H1 (cell line): ENCODE data around the gene ASF1B. TPM values are rescaled to one million over a fixed set of nuclear protein-coding genes. Genes with fewer than 3 reads are reported as not detected.

Experiments
- CTCF ChIA-PET: fragments of 300-600 bp; sonication (Branson Sonifier 250); formaldehyde crosslinking; loops from one replicate; lab custom pipeline; 2021; ENCODE audit not compliant: partially characterized antibody; lab: Charles Lee
- POLR2A ChIA-PET: fragments of 300-600 bp; sonication (Branson Sonifier 250); formaldehyde crosslinking; loops from one replicate; lab custom pipeline; 2021; ENCODE audit warnings: inconsistent platforms; ENCODE audit not compliant: partially characterized antibody; lab: Charles Lee
- DNase-seq, 2 experiments: peaks; one replicate each; pipeline versions ENCODE4 v3.0.0 to v3.0.0-alpha.2; 2010 to 2022; ENCODE audit warnings: low spot score in 2 of 2, low read depth in 1 of 2, mixed read lengths in 1 of 2
- FAIRE-seq: peaks from 2 replicates; lab custom pipeline; 2011; peaks lifted over from hg19 to GRCh38; lab: Jason Lieb, UNC
- H2AFZ ChIP-seq: 2 replicates; pipeline ENCODE4 v1.8.1; 2012; ENCODE audit warnings: low read length, inconsistent platforms
- H2AK5ac ChIP-seq: 2 replicates; pipeline ENCODE4 v1.6.1; 2013; ENCODE audit warnings: low read depth, low read length
- H2BK120ac ChIP-seq: replicated peaks from 2 replicates; pipeline ENCODE3; 2013; ENCODE audit warnings: low read depth, low read length, inconsistent platforms
- H2BK12ac ChIP-seq: 2 replicates; pipeline ENCODE4 v1.6.1; 2013; ENCODE audit warnings: low read depth, low read length
- H2BK15ac ChIP-seq: 2 replicates; pipeline ENCODE4 v1.6.1; 2013; ENCODE audit warnings: low read length
- H2BK20ac ChIP-seq: 2 replicates; pipeline ENCODE4 v1.6.1; 2013; ENCODE audit warnings: low read length
- H2BK5ac ChIP-seq: 2 replicates; pipeline ENCODE4 v1.6.1; 2013; ENCODE audit warnings: low read depth, low read length
- H3K14ac ChIP-seq: 2 replicates; pipeline ENCODE4 v1.6.1; 2013; ENCODE audit warnings: inconsistent platforms; ENCODE audit not compliant: insufficient read length
- H3K18ac ChIP-seq: 2 replicates; pipeline ENCODE4 v1.6.1; 2013; ENCODE audit warnings: low read length; ENCODE audit errors: extremely low read depth
- H3K23ac ChIP-seq: 2 replicates; pipeline ENCODE4 v1.6.1; 2013; ENCODE audit warnings: inconsistent platforms; ENCODE audit not compliant: insufficient read length
- H3K23me2 ChIP-seq: 2 replicates; pipeline ENCODE4 v1.6.1; 2013; ENCODE audit warnings: low read depth, low read length
- H3K27ac ChIP-seq: 2 replicates; pipeline ENCODE4 v1.6.1; 2011; ENCODE audit warnings: low read depth, low read length, inconsistent platforms
- H3K27me3 ChIP-seq, 4 experiments: replicated peaks in 1 of 4; 1 replicate in 1 of 4; 2 replicates in 3 of 4; pipeline versions ENCODE4 v1.6.1 to v1.8.1; 2011 to 2013; ENCODE audit warnings: low read length in 3 of 4, mild to moderate bottlenecking in 3 of 4, inconsistent platforms in 2 of 4, mixed read lengths in 2 of 4, moderate library complexity in 1 of 4; ENCODE audit not compliant: control insufficient read depth in 3 of 4, insufficient read depth in 3 of 4; ENCODE audit errors: extremely low read depth in 1 of 4
- H3K36me3 ChIP-seq, 4 experiments: 2 replicates each; pipeline versions ENCODE4 v1.6.1 to v1.8.1; 2011 to 2013; ENCODE audit warnings: mild to moderate bottlenecking in 4 of 4, low read length in 3 of 4, moderate library complexity in 2 of 4, control low read depth in 1 of 4, inconsistent platforms in 1 of 4; ENCODE audit not compliant: insufficient read depth in 4 of 4, control insufficient read depth in 2 of 4
- H3K4ac ChIP-seq: replicated peaks from 2 replicates; pipeline ENCODE3; 2013; ENCODE audit warnings: low read length, low read depth, mixed read lengths, inconsistent platforms; ENCODE audit not compliant: insufficient read length
- H3K4me1 ChIP-seq, 4 experiments: replicated peaks in 1 of 4; 1 replicate in 1 of 4; 2 replicates in 3 of 4; pipeline versions ENCODE4 v1.6.1 to v1.8.1; 2011 to 2013; ENCODE audit warnings: low read length in 3 of 4, inconsistent platforms in 2 of 4, mixed read lengths in 1 of 4; ENCODE audit not compliant: insufficient read depth in 4 of 4, control insufficient read depth in 3 of 4
- H3K4me2 ChIP-seq, 2 experiments: 2 replicates each; pipeline versions ENCODE4 v1.6.1 to v1.8.1; 2011 to 2013; ENCODE audit warnings: low read depth in 2 of 2, low read length in 2 of 2, control low read depth in 1 of 2, inconsistent platforms in 1 of 2, mild to moderate bottlenecking in 1 of 2; ENCODE audit not compliant: insufficient read depth in 1 of 2
- H3K4me3 ChIP-seq, 4 experiments: fragments of 200-600, 300-600 bp in 1 of 4; sonication (generic), shearing (Covaris generic), sonication (Bioruptor Twin) in 1 of 4; 2 replicates each; pipeline versions ENCODE4 v1.5.1 to v1.8.1; 2011 to 2016; ENCODE audit warnings: low read length in 4 of 4, low read depth in 3 of 4, control low read depth in 2 of 4, inconsistent platforms in 2 of 4, mild to moderate bottlenecking in 2 of 4, mixed read lengths in 1 of 4, moderate library complexity in 1 of 4; ENCODE audit not compliant: insufficient read depth in 2 of 4; ENCODE audit errors: extremely low read depth in 1 of 4
- H3K56ac ChIP-seq: replicated peaks from 2 replicates; pipeline ENCODE3; 2013; ENCODE audit warnings: low read depth, mild to moderate bottlenecking, mixed read lengths, low read length, inconsistent platforms; ENCODE audit not compliant: insufficient read length
- H3K79me1 ChIP-seq: 2 replicates; pipeline ENCODE4 v1.6.1; 2013; ENCODE audit warnings: low read depth, low read length, control low read depth
- H3K79me2 ChIP-seq, 2 experiments: 2 replicates each; pipeline versions ENCODE4 v1.6.1 to v1.8.1; 2012 to 2013; ENCODE audit warnings: low read length in 2 of 2, mild to moderate bottlenecking in 2 of 2, inconsistent platforms in 1 of 2; ENCODE audit not compliant: insufficient read depth in 2 of 2, control insufficient read depth in 1 of 2
- H3K9ac ChIP-seq, 4 experiments: replicated peaks in 1 of 4; 1 replicate in 1 of 4; 2 replicates in 3 of 4; pipeline versions ENCODE4 v1.6.1 to v1.8.1; 2011 to 2013; ENCODE audit warnings: low read depth in 3 of 4, low read length in 3 of 4, control low read depth in 2 of 4, mild to moderate bottlenecking in 2 of 4, moderate library complexity in 2 of 4, inconsistent platforms in 1 of 4; ENCODE audit errors: extremely low read depth in 1 of 4
- H3K9me3 ChIP-seq, 2 experiments: 2 replicates each; pipeline versions ENCODE4 v1.6.1 to v1.8.1; 2012 to 2013; ENCODE audit warnings: mild to moderate bottlenecking in 2 of 2, moderate library complexity in 2 of 2, control low read depth in 1 of 2, inconsistent platforms in 1 of 2, low read depth in 1 of 2, low read length in 1 of 2, mixed read lengths in 1 of 2; ENCODE audit not compliant: insufficient read depth in 2 of 2
- H4K20me1 ChIP-seq, 2 experiments: replicated peaks in 1 of 2; 2 replicates each; pipeline versions ENCODE3 to v1.8.1; 2011 to 2013; ENCODE audit warnings: inconsistent platforms in 2 of 2, low read length in 2 of 2, mild to moderate bottlenecking in 1 of 2; ENCODE audit not compliant: insufficient read depth in 2 of 2, control insufficient read depth in 1 of 2
- H4K5ac ChIP-seq: 2 replicates; pipeline ENCODE4 v1.6.1; 2013; ENCODE audit warnings: low read length, low read depth, mixed read lengths, inconsistent platforms; ENCODE audit not compliant: insufficient read length
- H4K8ac ChIP-seq: 2 replicates; pipeline ENCODE4 v1.8.0; 2013; ENCODE audit warnings: mild to moderate bottlenecking, moderate library complexity, low read length, inconsistent platforms; ENCODE audit not compliant: insufficient read depth; ENCODE audit errors: extremely low read depth
- H4K91ac ChIP-seq: replicated peaks from 2 replicates; pipeline ENCODE3; 2013; ENCODE audit warnings: low read length, mixed read lengths, inconsistent platforms; ENCODE audit not compliant: insufficient read length
- ASH2L ChIP-seq: fragments of 200-600, 300-600 bp; sonication (generic); IDR thresholded peaks from one replicate; pipeline ENCODE4 v1.7.1; 2017; ENCODE audit warnings: low read length
- RNF2 ChIP-seq: fragments of 200-900, 300-1000 bp; sonication (generic); IDR thresholded peaks from 2 replicates; pipeline ENCODE4 v1.7.1; 2016; ENCODE audit warnings: borderline replicate concordance, low read depth, mild to moderate bottlenecking, antibody characterized with exemption, low read length; ENCODE audit not compliant: poor library complexity, severe bottlenecking; ENCODE audit errors: missing control alignments
- WGBS, 2 experiments: shearing (Covaris generic) in 1 of 2; methylation state at CpG; one replicate each; pipeline versions ENCODE4 v1.1.6 to v1.1.7; 2013 to 2015; ENCODE audit warnings: low lambda C conversion rate in 2 of 2, mixed read lengths in 2 of 2, inconsistent platforms in 1 of 2, low coverage in 1 of 2, missing lambda C conversion rate in 1 of 2; ENCODE audit not compliant: insufficient replicate concordance in 2 of 2, insufficient coverage in 1 of 2, insufficient read length in 1 of 2; ENCODE audit errors: extremely low coverage in 1 of 2, missing lambda C conversion rate in 1 of 2; 5-methylcytosine and 5-hydroxymethylcytosine counted together
- polyA plus RNA-seq, 7 experiments: library from polyadenylated mRNA; depleted of rRNA in 3 of 7; stranded (reverse) in 5 of 7; unstranded in 2 of 7; fragments of >200 nt in 5 of 7; fragments of 200-250 nt in 2 of 7; gene quantifications; 1 replicate in 5 of 7; 2 replicates in 1 of 7; 4 replicates in 1 of 7; pipeline versions ENCODE4 v1.2.1 to v1.2.3, GENCODE V29; 2011 to 2013; ENCODE audit warnings: missing spikeins in 2 of 7, mixed read lengths in 2 of 7
- total RNA-seq: library from RNA; stranded (reverse); fragmentation: NEBNext Ultra II Directional; extraction: Animal tissue kit (Norgen Biotek cat#: 25700); gene quantifications from 2 replicates; pipeline ENCODE4 v1.2.1, GENCODE V29; 2021
- TF ChIP-seq, protein P1 (sequence below), 3 experiments: IDR thresholded peaks; 1 replicate in 2 of 3; 2 replicates in 1 of 3; pipeline versions ENCODE4 v1.5.1 to v1.6.1; 2011; ENCODE audit warnings: low read length in 3 of 3, mild to moderate bottlenecking in 3 of 3, inconsistent platforms in 2 of 3, low read depth in 1 of 3, moderate library complexity in 1 of 3; ENCODE audit not compliant: insufficient read depth in 1 of 3; ENCODE audit errors: control extremely low read depth in 1 of 3

ASF1B gene
- total and polyA plus RNA-seq, 2 of the 8 experiments (the other 6 are each of a cell fraction or from before 2014, with no cell fraction given) = 32.6 to 59.2 TPM

DNA sequence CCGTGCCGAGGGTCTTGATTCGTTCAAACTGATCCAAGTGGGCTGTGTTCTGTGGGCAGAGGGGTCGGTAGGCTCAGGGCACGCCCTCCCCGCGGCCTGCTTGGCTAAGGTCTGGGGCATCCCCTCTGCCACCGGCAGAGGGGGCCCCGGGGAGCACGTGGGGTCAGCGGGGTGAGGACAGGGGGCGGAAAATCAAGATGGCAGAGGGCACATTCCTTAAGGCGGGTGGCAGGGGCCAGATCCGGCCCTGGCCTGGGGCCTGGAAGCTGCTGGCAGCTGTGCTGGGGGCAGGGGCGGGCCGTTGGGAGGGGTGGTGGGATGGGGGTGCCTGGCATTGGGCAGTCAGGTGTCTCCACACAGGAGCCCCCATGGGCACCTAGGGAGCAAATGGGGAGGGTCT, 29.5 kb downstream of the ASF1B start:
- peaks cover 4% of the 10 kb centered on the region; the same call in 1 of the 2 replicates for H3K79me1 ChIP-seq
- no peak overlapping the region for H4K91ac ChIP-seq
- POLR2A ChIA-PET = interaction anchor here (0.7 to 2.2 kb wide), 3 partner anchors 9 to 143 kb away, joined by 3 to 4 read pairs (median 3); no protein-coding TSS in a partner anchor
- DNase-seq = no peak
- no peaks in the 10 kb centered on the region for H3K23me2 ChIP-seq
- no peaks in the 10 kb centered on the region for H3K36me3 ChIP-seq
- H3K4ac ChIP-seq = no peak overlapping the region
- H3K18ac ChIP-seq = no peak overlapping the region
- H3K14ac ChIP-seq = no peak overlapping the region
- H2BK20ac ChIP-seq = no peak overlapping the region
- H4K5ac ChIP-seq = no peak overlapping the region
- H2BK5ac ChIP-seq = no peak overlapping the region
- WGBS, 2 experiments = 95% methylated on average over 8 of the region's 16 CpGs; no CpG with 5 or more reads in 1 of the 2 experiments
- no peaks in the 10 kb centered on the region for H3K79me2 ChIP-seq
- H3K27ac ChIP-seq = no peak overlapping the region
- no peaks in the 10 kb centered on the region for H3K27me3 ChIP-seq
- H2AK5ac ChIP-seq = no peak overlapping the region
- no peak overlapping the region for H2BK15ac ChIP-seq
- H3K56ac ChIP-seq = no peak overlapping the region
- H3K4me1 ChIP-seq = peaks cover 0 to 2% (median under 1%) of the 10 kb centered on the region in 4 experiments; a peak in 3 of 7 replicates
- H4K8ac ChIP-seq = no peak overlapping the region
- no peak overlapping the region for H3K4me3 ChIP-seq
- no peak overlapping the region for H2BK12ac ChIP-seq
- H3K9ac ChIP-seq = no peak overlapping the region
- TF ChIP-seq RNF2 (no peak), ASH2L (no peak)
- TF ChIP-seq, protein P1, sequence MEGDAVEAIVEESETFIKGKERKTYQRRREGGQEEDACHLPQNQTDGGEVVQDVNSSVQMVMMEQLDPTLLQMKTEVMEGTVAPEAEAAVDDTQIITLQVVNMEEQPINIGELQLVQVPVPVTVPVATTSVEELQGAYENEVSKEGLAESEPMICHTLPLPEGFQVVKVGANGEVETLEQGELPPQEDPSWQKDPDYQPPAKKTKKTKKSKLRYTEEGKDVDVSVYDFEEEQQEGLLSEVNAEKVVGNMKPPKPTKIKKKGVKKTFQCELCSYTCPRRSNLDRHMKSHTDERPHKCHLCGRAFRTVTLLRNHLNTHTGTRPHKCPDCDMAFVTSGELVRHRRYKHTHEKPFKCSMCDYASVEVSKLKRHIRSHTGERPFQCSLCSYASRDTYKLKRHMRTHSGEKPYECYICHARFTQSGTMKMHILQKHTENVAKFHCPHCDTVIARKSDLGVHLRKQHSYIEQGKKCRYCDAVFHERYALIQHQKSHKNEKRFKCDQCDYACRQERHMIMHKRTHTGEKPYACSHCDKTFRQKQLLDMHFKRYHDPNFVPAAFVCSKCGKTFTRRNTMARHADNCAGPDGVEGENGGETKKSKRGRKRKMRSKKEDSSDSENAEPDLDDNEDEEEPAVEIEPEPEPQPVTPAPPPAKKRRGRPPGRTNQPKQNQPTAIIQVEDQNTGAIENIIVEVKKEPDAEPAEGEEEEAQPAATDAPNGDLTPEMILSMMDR (IDR thresholded peaks at IDR 0.05; ENCODE audit: control extremely low read depth in 1 of 3, insufficient read depth in 1 of 3, low read depth in 1 of 3, low read length in 3 of 3) = peak in 1 of 3 experiments; percentile 4; a peak in 1 of 4 replicates
- TF ChIP-seq, all 59 proteins: peak for 1
- Histone ChIP-seq H3K4me2 (no peak overlapping the region), H4K20me1 (peaks cover 2 to 3% of the 10 kb centered on the region in 2 experiments), H3K23ac (no peak overlapping the region), H2BK120ac (no peak overlapping the region), H2AFZ (no peak overlapping the region), H3K9me3 (no peaks in the 10 kb centered on the region)
- CTCF ChIA-PET = interaction anchor here (1.0 to 11.3 kb wide), 3 partner anchors 10 to 41 kb away, joined by 3 to 105 read pairs (median 4); no protein-coding TSS in a partner anchor
- FAIRE-seq = no peak
